Measurements from ENCODE around the gene OR10V1.
"Not testable (repeated sequence)": the region's sequence is repeated elsewhere in the genome, so short reads cannot be mapped to it uniquely, and the experiment has no call there.

The OR10V1 gene

DNA sequence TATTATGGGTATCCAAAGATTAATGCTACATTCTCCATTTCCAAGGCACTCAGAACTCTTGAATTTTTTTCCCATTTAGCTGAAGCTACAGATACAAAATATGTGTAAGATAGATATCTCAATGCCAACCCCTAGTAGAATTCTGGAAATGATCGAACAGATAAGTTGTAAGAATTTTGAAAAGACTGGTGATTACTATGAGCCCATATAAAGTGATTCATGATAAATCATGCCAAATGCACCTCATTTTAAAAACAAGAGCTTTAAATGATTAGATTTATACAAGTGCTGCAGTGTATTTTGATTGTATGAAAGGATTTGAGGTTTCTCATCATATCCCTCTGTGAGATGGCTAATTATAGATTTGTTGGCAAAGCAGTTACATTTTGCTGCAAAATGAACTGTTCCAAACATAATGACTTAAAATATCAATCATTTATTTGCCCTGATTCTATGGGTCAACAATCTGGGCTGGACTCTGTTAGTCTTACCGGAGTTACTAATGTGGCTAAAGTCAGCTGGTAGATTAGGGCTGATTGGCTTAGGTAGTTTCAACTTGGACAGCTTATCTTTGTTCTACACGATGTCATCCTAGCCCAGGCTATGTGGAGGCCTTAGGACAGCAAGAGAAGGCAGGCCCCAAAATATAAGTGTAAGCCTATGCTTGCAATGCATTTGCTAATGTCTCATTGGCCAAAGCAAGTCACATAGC lies 3.4 kb downstream of the OR10V1 start:
- no peak for DNase-seq (ENCODE audit: low read depth, low spot score)

DNA sequence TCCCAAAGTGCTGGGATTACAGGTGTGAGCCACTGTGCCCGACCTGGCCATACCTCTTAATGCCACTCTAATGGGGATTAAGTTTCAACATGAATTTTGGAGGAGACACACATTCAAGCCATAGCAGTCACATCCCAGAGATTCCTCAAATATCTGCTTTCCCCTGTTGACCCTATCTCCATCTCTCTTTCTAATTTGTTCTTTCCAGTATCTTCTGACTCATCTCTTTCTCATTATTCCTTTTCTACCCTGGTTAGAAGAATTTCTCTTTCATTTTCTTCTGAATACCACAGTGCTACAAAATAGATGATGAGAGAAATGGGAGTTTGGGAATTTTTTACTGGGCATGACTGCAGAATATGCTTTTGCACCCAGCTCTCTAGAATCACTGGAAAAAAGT lies 5.1 kb downstream of the OR10V1 start:
- no peak for DNase-seq (ENCODE audit: low read depth, low spot score)

DNA sequence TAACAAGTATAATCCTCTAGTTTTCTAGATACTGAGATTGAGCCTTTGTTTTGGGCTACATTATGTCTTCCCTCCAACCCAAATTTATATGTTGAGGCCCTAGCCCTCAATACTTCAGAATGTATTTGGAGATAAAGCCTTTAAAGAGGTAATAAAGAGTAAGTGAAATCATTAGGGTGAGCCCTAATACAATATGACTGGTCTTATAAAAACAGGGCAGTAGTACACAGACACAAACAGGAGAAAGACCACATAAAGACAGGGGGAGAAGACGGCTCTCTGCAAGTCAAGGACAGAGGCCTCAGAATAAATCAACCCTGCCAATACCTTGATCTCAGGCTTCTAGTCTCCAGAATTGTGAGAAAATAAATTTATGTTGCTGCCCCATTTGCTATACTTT lies 6.3 kb downstream of the OR10V1 start:
- DNase-seq (ENCODE audit: low read depth, low spot score): no peak

DNA sequence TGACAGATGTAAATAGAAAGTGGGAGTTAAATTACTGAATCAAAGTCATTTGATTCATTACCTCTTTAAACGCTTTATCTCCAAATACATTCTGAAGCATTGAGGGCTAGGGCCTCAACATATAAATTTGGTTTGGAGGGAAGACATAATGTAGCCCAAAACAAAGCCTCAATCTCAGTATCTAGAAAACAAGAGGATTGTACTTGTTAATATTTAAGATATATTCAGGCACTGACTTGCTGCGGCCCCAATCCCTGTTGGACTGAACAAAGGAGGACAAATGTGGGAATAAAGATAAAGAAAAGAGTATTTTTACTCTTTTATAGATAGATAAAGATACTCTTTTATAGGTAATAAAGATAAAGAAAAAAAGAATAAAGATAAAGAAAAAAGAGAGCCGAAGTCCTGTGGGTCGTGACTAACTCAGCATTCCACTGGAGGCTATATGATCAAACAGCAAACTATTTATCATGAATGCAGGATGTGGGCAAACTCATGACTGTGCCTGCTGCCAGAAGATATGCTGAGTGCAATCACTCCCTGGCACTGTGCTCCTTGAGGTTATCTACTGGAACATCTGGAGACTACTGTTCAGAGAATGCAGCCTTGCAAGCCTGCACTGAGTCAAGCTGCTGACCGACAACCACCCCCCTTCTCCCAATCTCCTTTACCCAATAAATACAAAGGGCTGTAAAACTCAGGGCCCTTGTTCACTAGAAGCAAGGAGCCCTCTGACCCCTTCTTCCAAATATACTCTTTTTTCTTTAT lies 6.9 kb downstream of the OR10V1 start:
- no peak for DNase-seq (ENCODE audit: low read depth, low spot score)

DNA sequence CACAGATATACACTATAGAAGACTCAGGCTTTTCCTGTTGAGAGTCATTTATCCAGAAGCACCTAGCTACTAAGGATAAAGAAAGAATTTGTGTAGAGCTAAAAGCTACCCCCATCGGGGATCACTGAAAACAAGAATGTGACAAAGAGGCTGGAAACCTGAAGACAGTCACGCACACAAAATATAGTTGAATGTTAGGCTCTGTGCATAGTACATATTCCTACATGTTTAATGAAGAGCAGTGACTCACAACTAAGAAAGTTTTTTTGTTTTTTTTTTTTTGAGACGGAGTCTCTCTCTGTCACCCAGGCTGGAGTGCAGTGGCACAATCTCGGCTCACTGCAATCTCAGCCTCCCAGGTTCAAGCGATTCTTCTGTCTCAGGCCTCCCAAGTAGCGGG lies 8.4 kb downstream of the OR10V1 start:
- DNase-seq (ENCODE audit: low read depth, low spot score): no peak

DNA sequence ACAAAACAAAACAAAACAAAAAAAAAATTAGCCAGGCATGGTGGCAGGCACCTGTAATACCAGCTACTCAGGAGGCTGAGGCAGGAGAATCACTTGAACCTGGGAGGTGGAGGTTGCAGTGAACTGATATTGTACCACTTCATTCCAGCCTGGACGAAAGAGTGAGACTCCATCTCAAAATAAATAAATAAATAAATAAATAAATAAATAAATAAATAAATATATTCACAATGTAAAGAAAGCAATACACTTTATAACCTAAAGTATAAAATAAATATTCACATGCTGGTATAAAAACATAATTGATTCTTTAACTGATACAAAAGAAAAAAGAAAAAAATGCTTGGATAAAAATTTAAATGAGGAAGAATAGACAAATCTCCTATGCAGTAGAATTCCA lies 10.1 kb downstream of the OR10V1 start:
- not testable (repeated sequence) for DNase-seq (ENCODE audit: low read depth, low spot score)

DNA sequence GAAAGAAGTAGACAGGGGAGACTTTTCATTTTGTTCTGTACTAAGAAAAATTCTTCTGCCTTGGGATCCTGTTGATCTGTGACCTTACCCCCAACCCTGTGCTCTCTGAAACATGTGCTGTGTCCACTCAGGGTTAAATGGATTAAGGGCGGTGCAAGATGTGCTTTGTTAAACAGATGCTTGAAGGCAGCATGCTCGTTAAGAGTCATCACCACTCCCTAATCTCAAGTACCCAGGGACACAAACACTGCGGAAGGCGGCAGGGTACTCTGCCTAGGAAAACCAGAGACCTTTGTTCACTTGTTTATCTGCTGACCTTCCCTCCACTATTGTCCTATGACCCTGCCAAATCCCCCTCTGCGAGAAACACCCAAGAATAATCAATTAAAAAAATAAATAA lies 13.5 kb downstream of the OR10V1 start:
- not testable (repeated sequence) for DNase-seq (ENCODE audit: low read depth, low spot score)

DNA sequence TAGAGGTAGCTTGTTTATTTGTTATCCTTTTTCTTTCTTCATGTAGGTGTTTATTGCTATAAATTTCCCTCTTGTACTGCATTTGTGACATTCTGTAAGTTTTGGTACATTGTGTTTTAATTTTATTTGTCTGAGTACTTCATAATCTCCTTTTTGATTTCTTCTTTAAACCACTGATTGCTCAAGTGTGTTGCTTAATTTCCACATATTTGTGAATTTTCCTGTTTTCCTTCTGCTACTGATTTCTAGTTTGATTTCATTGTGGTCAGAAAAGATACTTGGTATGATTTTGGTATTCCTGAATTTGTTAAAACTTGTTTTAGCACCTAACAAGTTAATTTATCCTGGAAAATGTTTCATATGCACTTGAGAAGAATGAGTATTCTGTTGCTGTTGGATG lies 15.1 kb downstream of the OR10V1 start:
- DNase-seq (ENCODE audit: low read depth, low spot score): no peak

DNA sequence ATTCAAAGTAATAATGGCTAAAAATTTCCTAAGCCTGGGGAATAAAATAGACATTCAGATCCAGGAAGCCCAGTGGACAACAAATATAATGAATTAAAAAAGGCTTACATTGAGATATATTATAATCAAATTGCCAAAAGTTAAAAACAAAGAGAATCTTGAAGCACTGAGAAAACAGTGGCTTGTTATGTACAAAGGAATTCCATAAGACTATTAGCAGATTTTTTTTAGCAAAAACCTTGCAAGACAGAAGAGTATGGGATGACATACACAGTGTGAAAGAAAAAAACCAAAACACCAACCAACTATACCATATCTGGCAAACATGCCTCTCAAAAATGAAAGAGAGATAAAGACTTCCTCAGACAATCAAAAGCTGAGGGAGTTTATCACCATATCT lies 20.7 kb downstream of the OR10V1 start:
- DNase-seq (ENCODE audit: low read depth, low spot score): no peak

DNA sequence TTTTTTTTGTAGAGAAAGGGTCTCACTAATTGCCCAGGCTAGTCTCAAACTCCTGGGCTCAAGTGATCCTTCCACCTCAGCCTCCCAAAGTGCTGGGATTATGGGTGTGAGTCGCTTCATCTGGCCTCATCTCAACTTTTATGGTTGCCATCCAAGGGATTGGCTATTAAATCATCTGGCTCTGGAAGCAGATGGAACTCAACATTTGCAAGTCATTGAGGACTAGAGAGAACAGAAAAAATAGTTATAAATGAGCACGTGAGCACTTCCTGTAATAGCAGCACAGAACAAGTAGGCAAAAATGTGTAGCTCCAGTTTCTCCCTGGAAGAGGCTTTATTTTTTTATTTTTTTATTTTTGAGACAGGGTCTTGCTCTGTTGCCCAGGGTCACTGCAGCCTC lies 22.5 kb downstream of the OR10V1 start:
- no peak for DNase-seq (ENCODE audit: low read depth, low spot score)

DNA sequence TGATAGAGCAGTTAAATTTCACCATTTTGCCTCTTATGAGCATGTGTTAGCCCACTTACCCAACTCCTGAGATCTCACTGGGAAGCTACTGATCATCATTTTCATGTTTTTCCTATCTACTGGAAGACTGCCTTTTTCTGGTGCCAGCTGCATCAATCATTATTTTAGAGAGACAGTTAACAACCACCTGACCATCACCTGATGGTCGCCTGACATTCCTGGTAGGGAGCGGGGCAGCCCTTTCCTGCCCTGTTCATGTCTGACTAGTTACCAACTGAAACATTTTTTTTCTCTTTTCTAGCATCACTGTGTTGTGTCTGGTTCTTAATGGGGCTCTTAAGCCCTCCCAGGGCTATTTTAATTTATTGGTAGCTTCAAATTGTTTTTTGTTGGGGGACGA lies 24.6 kb downstream of the OR10V1 start:
- DNase-seq (ENCODE audit: low read depth, low spot score): no peak

DNA sequence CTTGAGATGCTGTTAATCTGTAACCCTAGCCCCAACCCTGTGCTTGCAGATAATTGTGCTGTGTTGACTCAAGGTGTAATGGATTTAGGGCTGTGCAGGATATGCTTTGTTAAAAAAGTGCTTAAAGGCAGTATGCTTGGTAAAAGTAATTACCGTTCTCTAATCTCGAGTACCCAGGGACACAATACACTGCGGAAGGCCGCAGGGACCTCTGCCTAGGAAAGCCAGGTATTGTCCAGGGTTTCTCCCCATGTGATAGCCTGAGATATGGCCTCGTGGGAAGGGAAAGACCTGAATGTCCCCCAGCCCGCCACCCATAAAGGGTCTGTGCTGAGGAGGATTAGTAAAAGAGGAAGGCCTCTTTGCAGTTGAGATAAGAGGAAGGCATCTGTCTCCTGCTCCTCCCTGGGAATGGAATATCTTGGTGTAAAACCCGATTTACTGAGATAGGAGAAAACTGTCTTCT lies 32.4 kb downstream of the OR10V1 start:
- not testable (repeated sequence) for DNase-seq (ENCODE audit: low read depth, low spot score)

DNA sequence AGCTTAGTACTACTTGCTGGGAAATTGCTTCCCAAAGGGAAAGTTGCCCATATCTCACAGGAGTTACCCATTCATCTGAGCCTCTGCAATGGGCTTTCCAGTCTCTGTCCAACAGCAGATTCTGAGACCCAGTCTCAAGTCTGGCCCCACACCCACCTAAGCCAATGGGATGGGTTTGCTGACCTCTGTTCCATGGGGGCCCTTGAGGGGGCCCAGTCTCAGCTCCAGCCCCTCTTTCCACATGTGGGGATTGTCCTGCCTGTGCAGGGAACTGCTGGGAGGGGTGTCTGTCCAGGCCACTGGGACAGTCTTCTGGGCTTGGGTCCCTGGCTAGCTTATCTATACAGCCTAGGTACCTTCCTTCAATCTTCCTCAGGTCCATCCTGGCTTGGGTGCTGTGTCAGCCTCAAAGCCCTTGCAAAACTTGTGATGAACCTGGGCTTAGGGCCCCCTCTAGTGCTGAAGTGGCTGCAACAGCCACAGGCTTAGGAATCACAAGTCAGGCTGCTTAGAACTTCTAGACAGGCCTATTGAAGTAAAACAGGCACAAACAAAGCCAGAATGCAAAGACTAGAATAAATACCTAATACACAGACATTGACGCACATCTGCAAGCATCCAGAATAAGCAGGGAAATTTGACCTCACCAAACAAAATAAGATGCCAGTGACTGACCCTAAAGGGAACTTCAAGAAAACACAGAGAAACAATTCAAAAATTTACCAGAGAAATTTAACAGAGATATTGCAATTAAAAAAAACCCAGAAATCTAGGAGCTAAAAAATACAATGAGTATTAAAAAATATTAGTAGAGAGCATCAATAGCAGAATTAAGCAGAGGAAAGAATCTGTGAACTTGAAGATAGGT lies 33.1 kb downstream of the OR10V1 start:
- no peak for DNase-seq (ENCODE audit: low read depth, low spot score)

DNA sequence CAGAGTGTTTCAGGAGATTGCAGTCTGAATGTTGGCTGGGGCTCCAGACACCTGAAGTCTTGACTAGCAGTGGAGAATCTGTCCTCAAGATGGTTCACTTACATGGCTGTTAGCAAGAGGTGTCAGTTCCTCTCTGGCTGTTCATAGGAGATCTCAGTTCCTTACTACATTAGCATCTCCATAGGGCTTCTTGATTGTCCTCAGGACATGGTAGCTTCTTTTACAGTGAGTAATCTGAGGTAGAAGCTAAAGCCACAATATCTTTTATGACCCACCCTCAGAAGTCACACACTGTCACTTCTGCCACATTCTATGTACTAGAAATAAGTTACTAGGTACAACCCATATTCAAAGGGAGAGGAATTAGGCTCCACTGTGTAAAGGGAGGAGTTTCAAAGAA lies 34.3 kb downstream of the OR10V1 start:
- DNase-seq (ENCODE audit: low read depth, low spot score): no peak

DNA sequence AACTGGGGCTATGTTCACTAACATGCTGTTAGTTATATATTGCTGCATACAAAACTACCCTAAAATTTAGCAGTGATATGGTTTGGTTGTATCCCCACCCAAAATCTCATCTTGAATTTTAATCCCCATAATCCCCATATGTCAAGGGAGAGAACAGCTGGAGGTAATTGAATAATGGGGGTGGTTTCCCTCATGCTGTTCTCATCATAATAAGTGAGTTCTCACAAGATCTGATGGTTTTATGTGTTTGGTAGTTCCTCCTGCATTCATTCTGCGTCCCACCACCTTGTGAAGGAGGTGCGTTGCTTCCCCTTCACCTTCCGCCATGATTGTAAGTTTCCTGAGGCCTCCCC lies 34.9 kb downstream of the OR10V1 start:
- no peak for DNase-seq (ENCODE audit: low read depth, low spot score)

DNA sequence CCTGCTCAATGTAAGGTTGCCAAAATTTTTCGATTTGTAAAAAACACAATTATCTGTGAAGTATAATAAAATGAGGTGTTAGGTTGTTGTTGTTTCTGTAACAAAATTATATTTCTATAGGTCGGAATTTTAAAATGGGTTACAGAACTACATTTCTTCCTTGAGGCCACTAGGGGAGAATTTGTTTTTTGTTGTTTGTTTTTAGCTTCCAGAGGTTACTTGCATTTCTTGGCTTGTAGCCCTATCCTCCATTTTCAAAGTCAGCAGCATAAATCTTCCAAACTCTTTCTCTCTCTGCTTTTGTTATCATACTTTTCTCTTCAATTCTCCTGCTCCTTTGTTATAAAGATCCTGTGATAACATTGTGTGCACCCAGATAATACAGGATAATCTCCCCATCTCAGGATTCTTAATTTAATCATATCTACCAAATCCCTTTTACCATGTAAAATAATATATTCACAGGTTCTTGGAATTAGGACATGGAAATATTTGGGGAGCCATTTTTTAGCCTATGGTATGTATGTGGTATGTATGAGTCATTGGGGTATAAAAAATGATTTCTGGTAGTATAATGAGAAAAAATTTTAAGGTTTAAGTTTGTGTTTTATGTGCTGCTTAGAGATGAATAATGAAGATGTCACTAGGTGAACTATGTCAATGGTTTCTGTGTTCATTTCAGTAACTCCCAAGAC lies 35.4 kb downstream of the OR10V1 start:
- no peak for DNase-seq (ENCODE audit: low read depth, low spot score)

DNA sequence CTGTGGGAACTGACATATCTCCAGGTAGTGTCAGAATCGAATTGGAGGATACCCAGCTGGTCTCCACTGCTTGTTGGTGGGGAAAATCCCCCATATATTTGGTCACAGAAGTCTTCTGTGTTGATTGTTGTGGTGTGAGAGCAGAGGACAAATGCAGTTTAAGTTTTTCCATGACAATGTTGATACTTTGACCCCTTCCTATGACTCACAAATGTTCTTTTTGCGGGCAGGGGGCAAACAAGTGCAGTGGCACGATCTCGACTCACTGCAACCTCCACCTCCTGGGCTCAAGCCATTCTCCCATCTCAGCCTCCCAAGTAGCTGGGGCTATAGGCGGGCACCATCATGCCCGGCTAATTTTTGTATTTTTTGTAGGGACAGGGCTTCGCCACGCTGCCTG lies 37.4 kb downstream of the OR10V1 start:
- DNase-seq (ENCODE audit: low read depth, low spot score): no peak

DNA sequence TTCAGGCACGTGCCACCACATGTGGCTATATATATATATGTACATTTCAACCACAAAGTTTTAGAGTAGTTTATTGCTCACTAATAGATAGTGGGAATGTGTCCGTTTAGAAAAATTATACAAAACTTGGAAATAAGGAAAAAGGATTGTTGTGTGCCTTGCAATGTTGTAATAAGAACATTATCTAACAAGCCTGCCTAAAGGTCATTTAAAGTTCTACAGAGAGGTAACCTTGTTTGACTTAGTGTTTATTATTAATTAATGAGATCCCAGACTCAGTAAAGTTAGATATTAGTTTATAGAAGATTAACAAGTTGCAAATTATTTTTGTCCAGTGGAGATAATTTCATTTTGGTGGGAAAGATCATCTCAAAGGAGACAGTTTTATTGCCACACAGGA lies 39.4 kb downstream of the OR10V1 start:
- no peak for DNase-seq (ENCODE audit: low read depth, low spot score)

DNA sequence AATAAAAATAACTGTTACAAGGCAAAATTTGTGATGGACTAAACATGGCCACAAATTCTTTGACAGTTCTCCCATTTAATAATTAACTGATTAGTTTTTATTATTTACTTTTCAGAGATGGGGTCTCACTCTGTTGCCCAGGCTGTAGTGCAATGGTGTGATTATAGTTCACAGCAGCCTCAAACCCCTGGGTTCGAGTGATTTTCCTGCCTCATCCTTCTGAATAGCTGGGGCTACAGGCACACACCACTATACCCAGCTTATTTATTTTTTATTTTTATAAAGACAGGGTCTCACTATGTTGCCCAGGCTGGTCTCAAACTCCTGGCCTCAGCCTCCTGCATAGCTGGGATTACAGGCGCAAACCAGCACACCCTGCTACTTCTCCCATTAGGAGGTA lies 40.4 kb downstream of the OR10V1 start:
- DNase-seq (ENCODE audit: low read depth, low spot score): no peak

DNA sequence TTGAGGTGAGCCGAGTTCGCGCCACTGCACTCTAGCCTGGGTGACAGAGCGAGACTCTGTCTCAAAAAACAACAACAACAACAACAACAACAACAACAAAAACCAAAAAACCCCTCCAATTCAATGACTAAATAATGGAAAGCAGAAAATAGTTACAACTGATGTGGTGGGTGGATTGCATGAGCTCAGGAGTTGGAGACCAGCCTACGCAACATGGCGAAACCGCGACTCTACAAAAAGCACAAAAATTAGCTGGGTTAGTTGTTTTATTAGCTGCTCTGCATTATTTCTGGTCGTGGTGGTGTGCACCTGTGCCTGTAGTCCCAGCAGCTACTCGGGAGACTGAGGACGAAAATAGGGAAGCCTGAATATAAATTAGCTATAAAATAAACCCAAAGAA lies 42.2 kb downstream of the OR10V1 start:
- no peak for DNase-seq (ENCODE audit: low read depth, low spot score)

DNA sequence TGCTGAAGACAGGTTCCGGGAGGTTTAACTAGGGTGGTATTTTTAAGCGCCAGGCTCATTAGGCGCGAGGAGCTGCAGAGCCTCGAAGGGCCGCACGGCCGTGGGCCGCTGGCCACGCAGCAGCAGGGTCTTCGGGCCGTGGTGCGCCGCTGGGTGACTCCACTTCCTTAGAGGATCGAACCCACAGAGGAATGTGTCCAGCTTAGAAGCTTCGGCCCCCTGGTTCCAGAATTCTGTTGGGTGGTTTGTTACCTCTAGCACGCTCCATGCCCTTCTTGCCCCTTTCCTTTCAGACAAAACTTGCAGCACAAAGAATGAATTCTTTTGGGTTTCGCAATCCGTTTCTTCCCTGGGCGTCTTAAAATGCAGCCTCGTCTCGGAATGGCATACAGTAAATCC lies 44.0 kb downstream of the OR10V1 start:
- no peak for DNase-seq (ENCODE audit: low read depth, low spot score)

Measured in smooth muscle cell of the brain vasculature (primary cell).